A549 (cell line): ENCODE measurements around the gene P4HTM. TPM values are rescaled to one million over a fixed set of nuclear protein-coding genes. Genes with fewer than 3 reads are reported as not detected.
A peak's percentile ranks its signal among the peaks of the same experiment; 100 is the strongest.

Source experiments
- ATAC-seq, 2 experiments: fragments of 200-7000 bp in 1 of 2; fragments of >200 bp in 1 of 2; cut with Nextera tagmentation in 1 of 2; cut with Tn5 transposase in 1 of 2; 3 replicates each; pipeline versions ENCODE4 v1.8.0 to v1.9.1; 2018 to 2020; ENCODE audit warnings: mild to moderate bottlenecking in 1 of 2, moderate library complexity in 1 of 2
- CTCF ChIA-PET: fragments of 300-600 bp; sonication (Branson Sonifier 250); formaldehyde crosslinking; extraction: SDS; loops from one replicate; lab custom pipeline; 2021; ENCODE audit warnings: antibody characterized with exemption, inconsistent platforms; lab: Yijun Ruan, JAX
- POLR2A ChIA-PET: fragments of 350-600 bp; formaldehyde crosslinking; extraction: SDS; loops from one replicate; lab custom pipeline; 2021; ENCODE audit warnings: antibody characterized with exemption, inconsistent platforms; lab: Yijun Ruan, JAX
- DNase-seq, 2 experiments: peaks; one replicate each; pipeline versions ENCODE4 v3.0.0 to v3.0.0-alpha.2; 2011 to 2016; ENCODE audit warnings: low read depth in 1 of 2, low spot score in 1 of 2
- FAIRE-seq: peaks from 2 replicates; lab custom pipeline; 2011; peaks lifted over from hg19 to GRCh38; lab: Jason Lieb, UNC
- H3K27ac ChIP-seq, 2 experiments: fragments of >200 bp; sonication (Bioruptor Twin); formaldehyde crosslinking; 3 replicates each; pipeline ENCODE4 v1.5.1; 2016 to 2017
- H3K4me1 ChIP-seq: fragments of >200 bp; sonication (Bioruptor Twin); formaldehyde crosslinking; 3 replicates; pipeline ENCODE4 v1.6.1; 2016
- H3K4me2 ChIP-seq: fragments of >200 bp; sonication (Bioruptor Twin); formaldehyde crosslinking; 3 replicates; pipeline ENCODE4 v1.6.1; 2016
- H3K4me3 ChIP-seq: fragments of >200 bp; sonication (Bioruptor Twin); formaldehyde crosslinking; 3 replicates; pipeline ENCODE4 v1.5.1; 2016
- H3K9me3 ChIP-seq: fragments of >200 bp; sonication (Bioruptor Twin); formaldehyde crosslinking; 3 replicates; pipeline ENCODE4 v1.6.1; 2016
- BCL3 ChIP-seq: fragments of >200 bp; sonication (Bioruptor Twin); formaldehyde crosslinking; IDR thresholded peaks from 3 replicates; pipeline ENCODE4 v1.6.1; 2016
- BHLHE40 ChIP-seq: IDR thresholded peaks from 2 replicates; pipeline ENCODE4 v1.6.1; 2012; ENCODE audit warnings: low read depth, low read length, inconsistent platforms
- CTCF ChIP-seq: fragments of >200 bp; sonication (Bioruptor Twin); formaldehyde crosslinking; IDR thresholded peaks from 3 replicates; pipeline ENCODE4 v1.5.1; 2016
- ELK1 ChIP-seq: fragments of 150-350 bp; IDR thresholded peaks from 2 replicates; pipeline ENCODE4 v1.6.1; 2014; ENCODE audit warnings: low read depth, mild to moderate bottlenecking, low read length
- ESRRA ChIP-seq: fragments of 150-350 bp; IDR thresholded peaks from 2 replicates; pipeline ENCODE4 v1.6.1; 2014; ENCODE audit warnings: mild to moderate bottlenecking, low read length, borderline replicate concordance
- FOSB ChIP-seq: fragments of 250-450 bp; sonication (Bioruptor Pico); IDR thresholded peaks from 2 replicates; pipeline ENCODE4 v1.5.0; 2020; ENCODE audit warnings: mild to moderate bottlenecking, moderate library complexity
- FOXS1 ChIP-seq: fragments of 250-450 bp; sonication (Bioruptor Pico); IDR thresholded peaks from 2 replicates; pipeline ENCODE4 v1.5.0; 2020; ENCODE audit warnings: mild to moderate bottlenecking, moderate library complexity
- HOXB5 ChIP-seq: fragments of 250-450 bp; sonication (Bioruptor Pico); IDR thresholded peaks from 2 replicates; pipeline ENCODE4 v1.5.0; 2020; ENCODE audit warnings: mild to moderate bottlenecking, moderate library complexity
- JUN ChIP-seq, 2 experiments: fragments of >200 bp; sonication (Bioruptor Twin); formaldehyde crosslinking; IDR thresholded peaks; 2 replicates in 1 of 2; 3 replicates in 1 of 2; pipeline ENCODE4 v1.6.1; 2016 to 2017
- JUNB ChIP-seq: fragments of >200 bp; sonication (Bioruptor Twin); formaldehyde crosslinking; IDR thresholded peaks from 2 replicates; pipeline ENCODE4 v1.6.1; 2016
- KDM5A ChIP-seq: fragments of 200-600 bp; sonication (generic); IDR thresholded peaks from 2 replicates; pipeline ENCODE4 v1.6.1; 2016; ENCODE audit warnings: antibody characterized with exemption, mild to moderate bottlenecking
- MAX ChIP-seq: IDR thresholded peaks from 2 replicates; pipeline ENCODE4 v1.6.1; 2012
- MYC ChIP-seq: IDR thresholded peaks from 2 replicates; pipeline ENCODE4 v1.6.1; 2012; ENCODE audit warnings: mild to moderate bottlenecking, inconsistent platforms, low read length, improper control_type of control experiment, borderline replicate concordance
- PBX3 ChIP-seq: IDR thresholded peaks from 2 replicates; pipeline ENCODE4 v1.6.1; 2012
- PHF8 ChIP-seq: fragments of 200-600 bp; sonication (generic); IDR thresholded peaks from 2 replicates; pipeline ENCODE4 v1.6.1; 2016; ENCODE audit warnings: low read depth, mild to moderate bottlenecking, antibody characterized with exemption, moderate library complexity, borderline replicate concordance
- POLR2A ChIP-seq: IDR thresholded peaks from 2 replicates; pipeline ENCODE4 v1.6.1; 2012; ENCODE audit warnings: mild to moderate bottlenecking, low read length
- POLR2AphosphoS2 ChIP-seq: conservative IDR thresholded peaks from 2 replicates; pipeline ENCODE4 v1.6.1; 2012; ENCODE audit warnings: low read length, improper control_type of control experiment, inconsistent platforms
- REST ChIP-seq: fragments of 200-600 bp; sonication (generic); IDR thresholded peaks from 2 replicates; pipeline ENCODE4 v1.6.1; 2016; ENCODE audit warnings: antibody characterized with exemption, mild to moderate bottlenecking, moderate library complexity
- RNF2 ChIP-seq: fragments of 200-600 bp; sonication (generic); IDR thresholded peaks from 2 replicates; pipeline ENCODE4 v1.6.1; 2016; ENCODE audit warnings: low read depth, mild to moderate bottlenecking, antibody characterized with exemption, moderate library complexity, borderline replicate concordance
- TP53 ChIP-seq: fragments of 250-450 bp; sonication (Bioruptor Pico); IDR thresholded peaks from 2 replicates; pipeline ENCODE4 v1.5.0; 2021; ENCODE audit warnings: mild to moderate bottlenecking, moderate library complexity
- USF2 ChIP-seq: fragments of 450-650 bp; IDR thresholded peaks from 2 replicates; pipeline ENCODE4 v1.6.1; 2014; ENCODE audit warnings: antibody characterized with exemption
- ZC3H11A ChIP-seq: fragments of 450-650 bp; IDR thresholded peaks from 2 replicates; pipeline ENCODE4 v1.6.1; 2014; ENCODE audit warnings: antibody characterized with exemption, mild to moderate bottlenecking
- whole genome bisulfite sequencing: methylation state at CpG from one replicate; pipeline ENCODE4 v1.1.6; 2017; ENCODE audit errors: missing lambda C conversion rate; 5-methylcytosine and 5-hydroxymethylcytosine counted together
- polyA plus RNA-seq, 4 experiments: library from polyadenylated mRNA; depleted of rRNA in 3 of 4; stranded (reverse); fragments of >200 nt; fragmentation: RNase III in 1 of 4; extraction: RNeasy Plus Mini Kit Qiagen cat#74134 plus additional on column Dnase treatment in 1 of 4; gene quantifications; 2 replicates in 3 of 4; 3 replicates in 1 of 4; pipeline ENCODE4 v1.2.3, GENCODE V29; 2011 to 2017

P4HTM gene
- polyA plus RNA-seq, 2 of the 4 experiments (the other 2 are of a cell fraction) = 14.4 to 16.4 TPM

GRCh38 chr3:49021213-49021812 lies 31.3 kb downstream of the P4HTM start (continued):
- TF ChIP-seq REST = peak; percentile 38; the same call in 1 of the 2 replicates
- TF ChIP-seq POLR2AphosphoS2 = no peak
- TF ChIP-seq JUN (IDR thresholded peaks at IDR 0.05) = peak; percentile 79 to 85; a peak in 3 of 5 replicates
- TF ChIP-seq BHLHE40 = no peak
- TF ChIP-seq PBX3 = peak; percentile 53; the same call in 1 of the 2 replicates
- TF ChIP-seq BCL3 = peak; percentile 99
- 0 out of 2 replicates have a peak, but pooled peaks have one; percentile 15 for TF ChIP-seq TP53 (CRISPR knock-in tag)
- TF ChIP-seq MAX = peak; percentile 75
- no peak for TF ChIP-seq HOXB5 (CRISPR knock-in tag)
- no peak for TF ChIP-seq FOXS1

GRCh38 chr3:49021813-49022687 lies 32.0 kb downstream of the P4HTM start, which contains the start of gene NDUFAF3:
Gene NDUFAF3, plus strand, starts transcription at chr3:49022121. Its CDS starts 24 bp downstream, at chr3:49022145.
- DNase-seq (peak; percentile 63 to 96), FAIRE-seq (no peak), ATAC-seq (peak; percentile 69 to 83)
- H3K27ac ChIP-seq = peak within 1 kb of the TSS; percentile 98 to 100
- H3K4me3 ChIP-seq = peak within 1 kb of the TSS; percentile 76
- peaks cover 26% of the 10 kb centered on the region for H3K4me1 ChIP-seq
- 10% methylated on average over 4 of the region's 83 CpGs for WGBS
- H3K9me3 ChIP-seq = no peaks in the 10 kb centered on the region
- POLR2A ChIA-PET = interaction anchor here (0.8 to 4.6 kb wide), 13 partner anchors 7 to 427 kb away, joined by 3 to 57 read pairs (median 6); partner anchors contain the start of genes IMPDH2, LAMB2, NCKIPSD and P4HTM
- peak within 1 kb of the TSS; percentile 82 for H3K4me2 ChIP-seq
- CTCF ChIA-PET = interaction anchor here (0.6 to 30.1 kb wide), 19 partner anchors 10 to 459 kb away, joined by 3 to 385 read pairs (median 4); partner anchors contain the start of genes P4HTM, UCN2 and WDR6
- TF ChIP-seq MYC (peak; percentile 51; the same call in 1 of the 2 replicates), RNF2 (no peak), PBX3 (no peak), POLR2A (peak; percentile 93), KDM5A (0 out of 2 replicates have a peak, but pooled peaks have one; percentile 25), ZC3H11A (no peak), FOSB (CRISPR knock-in tag) (no peak), JUNB (no peak), CTCF (peak; percentile 71), ESRRA (no peak), MAX (peak; percentile 66), ELK1 (no peak), USF2 (no peak), PHF8 (peak; percentile 69)
